RWPE2 (cell line): Measurements from ENCODE around the gene STYK1.

Source experiments
- ATAC-seq: fragments of 200-7000 bp; cut with Tn5 transposase; 3 replicates; pipeline ENCODE4 v1.9.1; 2021; ENCODE audit warnings: low read depth
- DNase-seq: peaks from one replicate; pipeline ENCODE4 v3.0.0-alpha.2; 2020; ENCODE audit warnings: low spot score
- H3K27ac ChIP-seq: fragments of 450-650 bp; 2 replicates; pipeline ENCODE4 v1.5.1; 2017; ENCODE audit warnings: mild to moderate bottlenecking; ENCODE audit not compliant: poor library complexity, severe bottlenecking
- H3K27me3 ChIP-seq: fragments of 250-450 bp; sonication (Bioruptor Pico); 2 replicates; pipeline ENCODE4 v1.5.1; 2021; ENCODE audit warnings: mild to moderate bottlenecking, moderate library complexity; ENCODE audit not compliant: insufficient read depth, poor library complexity, severe bottlenecking
- H3K36me3 ChIP-seq: fragments of 250-450 bp; sonication (Bioruptor Pico); 2 replicates; pipeline ENCODE4 v1.5.1; 2020; ENCODE audit warnings: low read depth, mild to moderate bottlenecking, moderate library complexity
- H3K4me1 ChIP-seq: fragments of 250-450 bp; sonication (Bioruptor Pico); 2 replicates; pipeline ENCODE4 v1.5.1; 2021; ENCODE audit warnings: mild to moderate bottlenecking, moderate library complexity; ENCODE audit not compliant: insufficient read depth, poor library complexity, severe bottlenecking
- H3K4me3 ChIP-seq: fragments of 250-450 bp; sonication (Bioruptor Pico); 2 replicates; pipeline ENCODE4 v1.5.1; 2021; ENCODE audit warnings: mild to moderate bottlenecking, moderate library complexity; ENCODE audit not compliant: severe bottlenecking
- H3K9me3 ChIP-seq: fragments of 250-450 bp; sonication (Bioruptor Pico); 2 replicates; pipeline ENCODE4 v1.5.1; 2021; ENCODE audit warnings: mild to moderate bottlenecking, moderate library complexity; ENCODE audit not compliant: severe bottlenecking
- TF ChIP-seq, protein P1 (sequence below): fragments of 450-650 bp; IDR thresholded peaks from one replicate; pipeline ENCODE4 v1.5.1; 2017; ENCODE audit warnings: mild to moderate bottlenecking, moderate library complexity; ENCODE audit not compliant: poor library complexity, severe bottlenecking

The STYK1 gene

DNA sequence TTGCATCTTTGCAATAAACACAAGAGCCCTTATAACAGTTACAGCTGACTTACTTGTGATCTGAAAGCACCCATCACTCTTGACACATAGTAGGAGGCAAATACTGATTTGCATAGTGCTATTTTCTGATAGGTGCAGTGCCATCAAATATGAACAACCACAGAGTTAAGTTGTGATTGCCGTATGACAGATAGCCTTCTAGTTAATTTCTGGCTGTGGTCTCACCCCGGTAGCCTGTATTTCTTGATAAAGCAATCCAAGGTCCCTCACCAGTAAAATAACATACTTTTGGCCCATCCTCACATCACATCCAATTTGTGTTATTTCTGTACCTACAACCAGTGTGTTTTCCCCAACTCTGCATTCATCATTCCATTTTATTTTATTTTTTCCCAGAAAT lies 23.3 kb upstream of the STYK1 start:
- no peak for DNase-seq
- H3K4me3 ChIP-seq, result no peak overlapping the region
- H3K36me3 ChIP-seq, result peaks cover 39% of the 10 kb centered on the region
- no peaks in the 10 kb centered on the region for H3K9me3 ChIP-seq
- TF ChIP-seq, protein P1, sequence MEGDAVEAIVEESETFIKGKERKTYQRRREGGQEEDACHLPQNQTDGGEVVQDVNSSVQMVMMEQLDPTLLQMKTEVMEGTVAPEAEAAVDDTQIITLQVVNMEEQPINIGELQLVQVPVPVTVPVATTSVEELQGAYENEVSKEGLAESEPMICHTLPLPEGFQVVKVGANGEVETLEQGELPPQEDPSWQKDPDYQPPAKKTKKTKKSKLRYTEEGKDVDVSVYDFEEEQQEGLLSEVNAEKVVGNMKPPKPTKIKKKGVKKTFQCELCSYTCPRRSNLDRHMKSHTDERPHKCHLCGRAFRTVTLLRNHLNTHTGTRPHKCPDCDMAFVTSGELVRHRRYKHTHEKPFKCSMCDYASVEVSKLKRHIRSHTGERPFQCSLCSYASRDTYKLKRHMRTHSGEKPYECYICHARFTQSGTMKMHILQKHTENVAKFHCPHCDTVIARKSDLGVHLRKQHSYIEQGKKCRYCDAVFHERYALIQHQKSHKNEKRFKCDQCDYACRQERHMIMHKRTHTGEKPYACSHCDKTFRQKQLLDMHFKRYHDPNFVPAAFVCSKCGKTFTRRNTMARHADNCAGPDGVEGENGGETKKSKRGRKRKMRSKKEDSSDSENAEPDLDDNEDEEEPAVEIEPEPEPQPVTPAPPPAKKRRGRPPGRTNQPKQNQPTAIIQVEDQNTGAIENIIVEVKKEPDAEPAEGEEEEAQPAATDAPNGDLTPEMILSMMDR, result no peak
- no peak for ATAC-seq
- H3K4me1 ChIP-seq, result no peaks in the 10 kb centered on the region
- H3K27ac ChIP-seq, result no peak overlapping the region
- no peaks in the 10 kb centered on the region for H3K27me3 ChIP-seq

GRCh38 chr12:10690906-10691305 lies 17.1 kb upstream of the STYK1 start:
- TF ChIP-seq, protein P1, result no peak
- ATAC-seq, result no peak
- H3K4me1 ChIP-seq, result no peaks in the 10 kb centered on the region
- DNase-seq, result no peak
- no peak overlapping the region for H3K4me3 ChIP-seq
- no peaks in the 10 kb centered on the region for H3K9me3 ChIP-seq
- no peaks in the 10 kb centered on the region for H3K36me3 ChIP-seq
- H3K27me3 ChIP-seq, result no peaks in the 10 kb centered on the region
- no peak overlapping the region for H3K27ac ChIP-seq

DNA sequence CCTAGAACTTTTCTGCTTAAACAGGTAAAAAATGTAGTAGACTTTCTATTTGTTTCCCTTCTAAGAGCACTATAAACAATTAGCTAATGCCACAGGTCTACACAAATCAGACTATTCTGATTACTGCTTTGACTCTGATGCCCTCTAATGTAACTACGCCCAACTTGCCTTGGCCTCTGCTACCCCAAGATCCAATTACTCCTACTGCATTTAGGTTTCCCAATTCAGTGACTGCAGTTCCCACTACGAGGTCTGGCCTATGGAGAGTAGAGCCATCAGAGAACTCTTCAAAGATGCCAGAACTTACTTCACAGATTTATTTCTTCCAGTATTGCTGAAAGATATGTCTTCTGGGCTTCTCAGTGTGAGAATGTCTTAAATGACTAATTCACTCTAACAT lies 15.3 kb upstream of the STYK1 start:
- Histone ChIP-seq H3K27me3 (no peaks in the 10 kb centered on the region), H3K4me1 (no peaks in the 10 kb centered on the region), H3K27ac (no peak overlapping the region), H3K36me3 (no peaks in the 10 kb centered on the region), H3K9me3 (no peaks in the 10 kb centered on the region), H3K4me3 (no peak overlapping the region)
- no peak for ATAC-seq
- no peak for DNase-seq
- TF ChIP-seq, protein P1, result no peak

DNA sequence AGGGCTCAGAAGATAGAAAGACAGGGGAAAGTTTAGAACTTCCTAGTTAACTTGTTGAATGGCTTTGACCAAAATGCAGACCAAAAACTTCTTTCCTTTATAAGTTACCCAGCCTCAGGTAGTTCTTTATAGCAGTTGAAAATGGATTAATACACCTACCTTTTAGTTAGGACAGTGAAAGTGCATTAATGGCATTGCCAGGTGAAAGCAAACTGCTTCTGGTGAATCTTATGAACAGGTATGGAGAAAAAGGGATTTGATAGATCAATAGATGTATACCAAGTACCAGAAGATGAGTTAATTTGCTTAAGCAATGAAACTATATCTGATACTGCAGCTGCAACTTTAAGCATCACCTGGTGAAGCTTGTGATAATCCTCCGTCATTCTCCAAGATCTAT lies 14.2 kb upstream of the STYK1 start:
- H3K4me3 ChIP-seq, result no peak overlapping the region
- no peaks in the 10 kb centered on the region for H3K4me1 ChIP-seq
- H3K9me3 ChIP-seq, result no peaks in the 10 kb centered on the region
- H3K27ac ChIP-seq, result no peak overlapping the region
- DNase-seq (no peak), ATAC-seq (no peak)
- no peaks in the 10 kb centered on the region for H3K36me3 ChIP-seq
- no peaks in the 10 kb centered on the region for H3K27me3 ChIP-seq
- TF ChIP-seq, protein P1, result no peak

DNA sequence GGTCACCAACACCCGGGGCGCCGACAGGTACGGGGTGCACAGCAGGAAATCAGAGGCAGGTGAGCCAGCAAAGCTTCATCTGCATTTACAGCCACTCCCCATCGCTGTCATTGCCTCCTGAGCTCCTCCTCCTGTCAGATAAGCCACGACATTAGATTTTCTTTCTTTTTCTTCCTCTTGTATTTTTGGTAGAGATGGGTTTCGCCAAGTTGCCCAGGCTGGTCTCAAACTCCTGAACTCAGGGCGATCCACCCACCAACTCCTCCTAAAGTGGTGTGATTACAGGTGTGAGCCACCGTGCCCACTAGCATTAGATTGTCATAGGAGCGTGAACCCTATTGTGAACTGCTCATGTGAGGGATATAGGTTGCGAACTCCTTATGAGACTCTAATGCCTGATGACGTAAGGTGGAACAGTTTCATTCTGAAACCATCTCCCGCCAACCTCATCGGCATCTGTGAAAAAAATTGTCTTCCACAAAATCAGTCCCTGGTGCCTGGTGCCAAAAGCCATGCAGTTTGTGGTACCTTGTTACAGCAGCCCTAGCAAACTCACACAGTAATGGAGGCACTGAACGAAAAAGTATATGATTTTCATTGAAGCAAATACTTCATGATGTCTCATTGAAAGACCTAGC lies 1.5 kb downstream of the STYK1 start:
- DNase-seq, result no peak
- H3K9me3 ChIP-seq, result no peaks in the 10 kb centered on the region
- no peak overlapping the region for H3K27ac ChIP-seq
- TF ChIP-seq, protein P1, result no peak
- no peak overlapping the region for H3K4me3 ChIP-seq
- H3K4me1 ChIP-seq, result no peaks in the 10 kb centered on the region
- no peak for ATAC-seq
- H3K36me3 ChIP-seq, result no peaks in the 10 kb centered on the region
- H3K27me3 ChIP-seq, result no peaks in the 10 kb centered on the region
